D721Med (cell line): ENCODE data around the gene ARHGEF33.
"Not testable (repeated sequence)": the region's sequence is repeated elsewhere in the genome, so short reads cannot be mapped to it uniquely, and the experiment has no call there.

Experiments
- DNase-seq: peaks from one replicate; pipeline ENCODE4 v3.0.0; 2011; ENCODE audit warnings: low spot score; ENCODE audit not compliant: insufficient read length
- FAIRE-seq: peaks from 2 replicates; lab custom pipeline; 2011; peaks lifted over from hg19 to GRCh38; lab: Jason Lieb, UNC
- TF ChIP-seq, protein P1 (sequence below): IDR thresholded peaks from 2 replicates; pipeline ENCODE4 v1.5.1; 2012; ENCODE audit warnings: mild to moderate bottlenecking, control low read depth; ENCODE audit not compliant: insufficient read depth; ENCODE audit errors: missing control alignments

ARHGEF33 gene

DNA sequence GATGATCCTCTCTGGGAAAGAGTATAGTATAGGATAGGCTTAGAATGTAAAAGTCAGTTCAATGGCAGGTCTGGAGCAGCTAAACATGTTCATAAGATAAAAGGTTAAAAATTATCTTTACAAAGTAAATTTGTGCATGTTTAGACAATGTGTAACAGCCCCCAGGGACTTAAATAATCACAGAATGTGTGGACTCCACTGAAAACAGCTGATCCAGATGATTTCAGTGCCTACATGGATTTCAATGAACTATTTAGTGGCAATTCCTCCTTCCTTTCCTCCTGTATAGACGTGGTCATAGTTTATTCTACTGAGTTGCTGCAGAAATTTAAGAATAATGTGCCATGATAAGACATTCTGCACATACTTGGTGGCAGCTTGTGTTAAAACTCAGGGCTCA lies 42.9 kb downstream of the ARHGEF33 start:
- FAIRE-seq (no peak), DNase-seq (no peak)
- TF ChIP-seq, protein P1, sequence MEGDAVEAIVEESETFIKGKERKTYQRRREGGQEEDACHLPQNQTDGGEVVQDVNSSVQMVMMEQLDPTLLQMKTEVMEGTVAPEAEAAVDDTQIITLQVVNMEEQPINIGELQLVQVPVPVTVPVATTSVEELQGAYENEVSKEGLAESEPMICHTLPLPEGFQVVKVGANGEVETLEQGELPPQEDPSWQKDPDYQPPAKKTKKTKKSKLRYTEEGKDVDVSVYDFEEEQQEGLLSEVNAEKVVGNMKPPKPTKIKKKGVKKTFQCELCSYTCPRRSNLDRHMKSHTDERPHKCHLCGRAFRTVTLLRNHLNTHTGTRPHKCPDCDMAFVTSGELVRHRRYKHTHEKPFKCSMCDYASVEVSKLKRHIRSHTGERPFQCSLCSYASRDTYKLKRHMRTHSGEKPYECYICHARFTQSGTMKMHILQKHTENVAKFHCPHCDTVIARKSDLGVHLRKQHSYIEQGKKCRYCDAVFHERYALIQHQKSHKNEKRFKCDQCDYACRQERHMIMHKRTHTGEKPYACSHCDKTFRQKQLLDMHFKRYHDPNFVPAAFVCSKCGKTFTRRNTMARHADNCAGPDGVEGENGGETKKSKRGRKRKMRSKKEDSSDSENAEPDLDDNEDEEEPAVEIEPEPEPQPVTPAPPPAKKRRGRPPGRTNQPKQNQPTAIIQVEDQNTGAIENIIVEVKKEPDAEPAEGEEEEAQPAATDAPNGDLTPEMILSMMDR, result no peak

DNA sequence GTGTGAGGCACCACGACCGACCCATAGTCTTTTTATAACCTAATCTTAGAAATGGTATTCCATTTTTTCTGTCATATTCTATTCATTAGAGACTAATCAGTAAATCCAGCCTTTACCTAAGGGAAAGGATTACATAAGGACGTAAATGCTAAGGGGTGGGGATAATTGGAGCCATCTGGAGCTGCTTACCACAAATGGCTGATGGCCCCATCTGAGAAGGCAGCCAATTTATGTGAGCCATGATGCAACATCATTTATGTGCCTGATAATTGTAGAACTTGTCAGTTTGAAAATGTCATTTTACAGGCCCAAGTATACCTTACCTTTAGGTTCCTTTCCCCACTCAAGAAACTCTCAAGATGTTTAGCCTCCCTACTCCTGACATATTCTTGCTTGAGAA lies 44.0 kb downstream of the ARHGEF33 start:
- FAIRE-seq (peak; percentile 98), DNase-seq (no peak)
- TF ChIP-seq, protein P1, result no peak

DNA sequence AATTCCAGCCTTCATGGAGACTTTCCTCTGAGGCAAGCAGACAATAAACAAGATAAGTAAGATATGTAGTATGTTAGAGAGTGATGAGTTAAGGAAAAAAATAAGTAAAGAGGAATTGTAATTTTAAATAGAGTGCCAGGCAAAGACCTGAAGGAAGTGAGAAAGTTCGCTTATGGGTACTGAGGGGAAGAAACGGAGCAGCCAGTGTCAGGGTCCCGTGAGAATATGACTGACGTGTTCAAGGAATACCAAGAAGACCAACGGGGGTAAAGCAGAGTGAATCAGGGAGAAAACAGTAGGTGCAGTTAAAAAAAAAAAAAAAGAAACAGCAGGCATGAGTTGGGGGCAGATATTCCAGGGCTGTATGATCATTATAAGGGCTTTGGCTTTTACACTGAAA lies 45.1 kb downstream of the ARHGEF33 start:
- DNase-seq (no peak), FAIRE-seq (no peak)
- TF ChIP-seq, protein P1, result no peak

DNA sequence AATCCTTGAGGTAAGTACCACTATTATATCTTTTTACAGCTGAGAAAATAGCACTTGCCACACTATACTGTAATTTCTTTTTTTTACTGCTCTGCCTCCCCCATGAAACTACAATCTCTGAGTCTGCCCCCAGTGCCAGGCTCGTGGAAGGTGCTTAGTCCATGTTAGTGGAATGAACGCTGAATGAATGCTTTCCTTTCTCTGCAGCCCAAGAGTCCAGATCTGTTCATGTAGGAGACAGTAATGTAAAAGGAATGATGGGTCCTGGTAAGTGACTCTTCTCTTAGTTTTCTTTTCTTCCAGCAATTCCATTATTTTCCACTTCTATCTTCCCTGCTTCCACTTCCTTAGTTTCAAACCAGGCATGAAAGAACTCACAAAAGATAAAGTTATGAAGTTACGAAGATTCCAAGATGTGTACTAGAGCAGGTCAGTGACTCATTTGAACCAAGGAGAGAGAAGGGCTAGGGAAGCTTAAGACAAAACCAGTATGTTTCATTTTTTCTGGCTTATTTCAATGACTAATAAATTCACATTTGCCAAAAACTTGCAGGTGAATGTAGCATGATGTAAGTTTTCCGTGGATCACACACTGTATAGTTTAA lies 46.0 kb downstream of the ARHGEF33 start:
- TF ChIP-seq, protein P1, result no peak
- no peak for DNase-seq
- FAIRE-seq, result no peak

DNA sequence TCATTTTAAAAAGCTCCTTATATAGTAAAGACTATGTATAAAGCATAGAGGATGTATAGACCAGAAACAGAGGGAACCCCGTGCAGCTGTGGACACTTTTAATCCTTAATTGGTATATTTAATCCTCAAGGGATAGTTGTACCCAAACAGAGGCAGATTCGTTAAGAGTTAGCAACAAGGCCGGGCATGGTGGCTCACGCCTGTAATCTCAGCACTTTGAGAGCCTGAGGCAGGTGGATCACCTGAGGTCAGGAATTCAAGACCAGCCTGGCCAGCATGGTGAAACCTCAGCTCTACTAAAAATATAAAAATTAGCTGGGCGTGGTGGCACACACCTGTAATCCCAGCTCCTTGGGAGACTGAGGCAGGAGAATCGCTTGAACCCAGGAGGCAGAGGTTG lies 46.8 kb downstream of the ARHGEF33 start:
- not testable (repeated sequence) for FAIRE-seq, DNase-seq

DNA sequence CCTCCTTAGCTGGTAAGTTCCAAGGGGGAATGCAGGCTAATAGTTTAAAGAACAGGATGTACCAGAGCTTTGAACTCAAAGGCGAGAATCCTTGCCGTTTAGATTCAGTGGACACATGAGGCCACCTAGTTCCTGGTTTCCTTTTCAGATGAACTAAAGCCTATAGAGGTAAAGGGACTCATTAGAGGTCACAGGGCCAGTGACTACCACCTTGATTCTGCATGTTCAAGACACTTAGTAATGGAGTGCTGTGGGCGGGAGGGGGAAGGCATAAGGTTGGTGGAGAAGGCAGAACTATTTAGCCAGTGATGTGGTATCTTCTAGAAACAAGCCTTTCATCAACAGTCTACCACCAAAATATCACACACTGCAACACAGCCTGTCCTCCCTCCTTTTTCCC lies 47.9 kb downstream of the ARHGEF33 start:
- FAIRE-seq (no peak), DNase-seq (no peak)
- TF ChIP-seq, protein P1, result no peak

DNA sequence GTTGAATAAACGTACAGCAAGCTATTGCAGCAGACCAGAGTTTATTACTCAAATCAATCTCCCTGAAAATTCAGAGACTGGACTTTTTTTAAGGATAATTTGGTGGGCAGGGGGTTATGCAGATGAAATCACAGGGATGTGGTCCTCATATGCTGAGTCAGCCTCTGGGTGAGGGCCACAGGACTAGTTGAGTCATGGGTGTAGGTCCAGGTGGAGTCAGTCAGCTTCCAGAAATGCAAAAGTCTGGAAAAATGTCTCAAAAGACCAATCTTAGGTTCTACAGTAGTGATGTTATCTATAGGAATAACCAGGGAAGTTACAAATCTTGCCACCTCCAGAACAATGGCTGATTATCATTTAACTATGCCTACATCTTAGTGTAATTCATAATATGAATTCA lies 51.1 kb downstream of the ARHGEF33 start:
- DNase-seq (no peak), FAIRE-seq (no peak)
- TF ChIP-seq, protein P1, result no peak

DNA sequence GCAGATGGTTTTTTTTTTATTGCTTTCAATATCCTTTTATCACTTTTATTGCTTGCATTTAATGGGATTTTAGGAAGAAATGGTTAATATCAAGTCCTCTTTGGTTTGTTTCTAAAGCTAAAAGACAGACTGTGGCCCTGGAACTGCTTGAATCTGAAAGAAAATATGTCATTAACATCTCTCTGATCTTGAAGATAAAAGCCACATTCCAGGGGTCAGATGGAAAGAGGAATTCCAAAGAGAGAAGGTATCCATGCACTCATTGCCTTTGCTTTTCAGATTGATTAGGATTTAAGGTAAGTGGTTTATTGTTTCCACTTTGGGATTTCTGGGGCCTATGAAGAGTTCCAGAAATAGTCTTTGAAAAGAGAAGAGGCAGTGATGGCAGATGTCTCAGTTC lies 54.1 kb downstream of the ARHGEF33 start:
- TF ChIP-seq, protein P1, result no peak
- DNase-seq (no peak), FAIRE-seq (no peak)
